HCT116 (cell line): Measurements from ENCODE around the gene CAMKK1. TPM values are rescaled to one million over a fixed set of nuclear protein-coding genes. Genes with fewer than 3 reads are reported as not detected.

Experiments
- ATAC-seq: fragments of 200-7000 bp; cut with Tn5 transposase; 2 replicates; pipeline ENCODE4 v1.9.1; 2020; ENCODE audit warnings: mild to moderate bottlenecking, moderate library complexity
- BruUV-seq: library from RNA; stranded (reverse); fragments of 400-500 nt; replicated peaks from 2 replicates; lab custom pipeline; 2021; lab: Mats Ljungman, UMichigan
- CTCF ChIA-PET: fragments of 300-600 bp; sonication (Branson Sonifier 250); formaldehyde crosslinking; loops from one replicate; lab custom pipeline; 2021; ENCODE audit warnings: antibody characterized with exemption; lab: Charles Lee
- POLR2A ChIA-PET: fragments of 300-600, 350-600 bp; sonication (Branson Sonifier 250); formaldehyde crosslinking; loops from one replicate; lab custom pipeline; 2021; ENCODE audit warnings: antibody characterized with exemption; lab: Charles Lee
- RAD21 ChIA-PET, 2 experiments: fragments of 300-600 bp; sonication (Branson Sonifier 250); formaldehyde crosslinking; loops; one replicate each; lab custom pipeline; 2023; ENCODE audit warnings: low total read pairs in 2 of 2; ENCODE audit not compliant: uncharacterized antibody in 2 of 2, unreplicated experiment in 2 of 2, low non-redundant PET in 1 of 2; lab: Charles Lee
- DNase-seq: peaks from one replicate; pipeline ENCODE4 v3.0.0-alpha.2; 2010; ENCODE audit warnings: low read depth, low spot score
- H2AFZ ChIP-seq: fragments of 200-600 bp; shearing (Covaris generic), sonication (generic); 2 replicates; pipeline ENCODE4 v1.6.1; 2017; ENCODE audit warnings: low read depth, mixed run types, mixed read lengths, antibody characterized with exemption, low read length; ENCODE audit not compliant: poor library complexity, severe bottlenecking
- H3K27ac ChIP-seq: 2 replicates; pipeline ENCODE4 v1.5.1; 2012; ENCODE audit warnings: low read depth, low read length
- H3K27me3 ChIP-seq: fragments of 200-600 bp; sonication (generic); 2 replicates; pipeline ENCODE4 v1.6.1; 2016; ENCODE audit warnings: mixed run types, low read length, mixed read lengths; ENCODE audit not compliant: insufficient read depth
- H3K36me3 ChIP-seq, 2 experiments: fragments of 200-500 bp in 1 of 2; fragments of 200-600 bp in 1 of 2; sonication (Bioruptor generic) in 1 of 2; sonication (generic) in 1 of 2; 2 replicates each; pipeline versions ENCODE4 v1.5.1 to v1.6.1; 2014 to 2016; ENCODE audit warnings: low read length in 2 of 2, inconsistent platforms in 1 of 2, mixed read lengths in 1 of 2, mixed run types in 1 of 2; ENCODE audit not compliant: insufficient read depth in 2 of 2, control insufficient read depth in 1 of 2
- H3K4me1 ChIP-seq, 2 experiments: fragments of 200-600 bp in 1 of 2; sonication (generic) in 1 of 2; 2 replicates each; pipeline versions ENCODE4 v1.5.1 to v1.6.1; 2012 to 2017; ENCODE audit warnings: low read length in 2 of 2, inconsistent platforms in 1 of 2, mild to moderate bottlenecking in 1 of 2, mixed read lengths in 1 of 2, mixed run types in 1 of 2, moderate library complexity in 1 of 2; ENCODE audit not compliant: insufficient read depth in 2 of 2, control insufficient read depth in 1 of 2
- H3K4me2 ChIP-seq: fragments of 200-600 bp; sonication (generic); 2 replicates; pipeline ENCODE4 v1.6.1; 2017; ENCODE audit warnings: mixed run types, low read length, mixed read lengths
- H3K4me3 ChIP-seq, 2 experiments: fragments of 200-600 bp in 1 of 2; sonication (generic) in 1 of 2; replicated peaks in 1 of 2; 2 replicates each; pipeline ENCODE4 v1.5.1; 2011 to 2016; ENCODE audit warnings: low read length in 2 of 2, control low read depth in 1 of 2, low read depth in 1 of 2, mild to moderate bottlenecking in 1 of 2, mixed read lengths in 1 of 2, mixed run types in 1 of 2
- H3K79me2 ChIP-seq: fragments of 200-600 bp; sonication (generic); 2 replicates; pipeline ENCODE4 v1.6.1; 2017; ENCODE audit warnings: mild to moderate bottlenecking, mixed run types, low read length, moderate library complexity, mixed read lengths; ENCODE audit not compliant: insufficient read depth
- H3K9ac ChIP-seq: fragments of 200-600 bp; sonication (generic); 2 replicates; pipeline ENCODE4 v1.6.1; 2016; ENCODE audit warnings: low read length, mixed read lengths
- H3K9me2 ChIP-seq: fragments of 200-600 bp; sonication (generic), shearing (Covaris generic); 2 replicates; pipeline ENCODE4 v1.6.1; 2017; ENCODE audit warnings: mixed run types, mild to moderate bottlenecking, moderate library complexity; ENCODE audit not compliant: insufficient read depth
- H3K9me3 ChIP-seq, 2 experiments: fragments of 200-500 bp in 1 of 2; fragments of 200-600 bp in 1 of 2; sonication (Bioruptor generic) in 1 of 2; sonication (generic) in 1 of 2; 2 replicates each; pipeline ENCODE4 v1.6.1; 2014 to 2017; ENCODE audit warnings: low read length in 2 of 2, mixed read lengths in 2 of 2, inconsistent platforms in 1 of 2, low read depth in 1 of 2, mild to moderate bottlenecking in 1 of 2, mixed run types in 1 of 2, moderate library complexity in 1 of 2; ENCODE audit not compliant: control insufficient read depth in 1 of 2, insufficient read depth in 1 of 2
- H4K20me1 ChIP-seq: fragments of 200-600 bp; sonication (generic), shearing (Covaris generic); 2 replicates; pipeline ENCODE4 v1.6.1; 2017; ENCODE audit warnings: mixed run types, mild to moderate bottlenecking, moderate library complexity; ENCODE audit not compliant: insufficient read depth
- CBX3 ChIP-seq: IDR thresholded peaks from 2 replicates; pipeline ENCODE4 v1.6.1; 2012; ENCODE audit warnings: low read depth
- EGR1 ChIP-seq: IDR thresholded peaks from 2 replicates; pipeline ENCODE4 v1.6.1; 2012; ENCODE audit warnings: low read depth
- ELF1 ChIP-seq: IDR thresholded peaks from 2 replicates; pipeline ENCODE4 v1.6.1; 2012; ENCODE audit warnings: low read depth, borderline replicate concordance
- EZH2 ChIP-seq: fragments of 200-600 bp; sonication (generic); IDR thresholded peaks from 2 replicates; pipeline ENCODE4 v1.6.1; 2017; ENCODE audit warnings: antibody characterized with exemption, mixed run types
- EZH2phosphoT487 ChIP-seq: fragments of 200-600 bp; IDR thresholded peaks from 2 replicates; pipeline ENCODE4 v1.6.1; 2018; ENCODE audit warnings: antibody characterized with exemption, borderline replicate concordance
- JUND ChIP-seq: IDR thresholded peaks from 2 replicates; pipeline ENCODE4 v1.6.1; 2012
- MAX ChIP-seq: IDR thresholded peaks from 2 replicates; pipeline ENCODE4 v1.6.1; 2012
- POLR2AphosphoS5 ChIP-seq: IDR thresholded peaks from 2 replicates; pipeline ENCODE4 v1.6.1; 2011; ENCODE audit warnings: mild to moderate bottlenecking, low read depth, low read length, moderate library complexity
- RAD21 ChIP-seq: IDR thresholded peaks from 2 replicates; pipeline ENCODE4 v1.6.1; 2012; ENCODE audit warnings: low read depth, mild to moderate bottlenecking
- REST ChIP-seq: IDR thresholded peaks from 2 replicates; pipeline ENCODE4 v1.6.1; 2012; ENCODE audit warnings: low read depth
- SIN3A ChIP-seq: IDR thresholded peaks from 2 replicates; pipeline ENCODE4 v1.6.1; 2012; ENCODE audit warnings: low read depth
- SP1 ChIP-seq: IDR thresholded peaks from 2 replicates; pipeline ENCODE4 v1.6.1; 2012; ENCODE audit warnings: low read depth
- SRF ChIP-seq: IDR thresholded peaks from 2 replicates; pipeline ENCODE4 v1.6.1; 2012; ENCODE audit warnings: low read depth
- YY1 ChIP-seq: IDR thresholded peaks from 2 replicates; pipeline ENCODE4 v1.6.1; 2011; ENCODE audit warnings: low read length, low read depth, moderate library complexity, mild to moderate bottlenecking; ENCODE audit not compliant: insufficient replicate concordance; ENCODE audit errors: extremely low read depth
- ZNF274 ChIP-seq: fragments of 200-500 bp; sonication (Bioruptor generic); IDR thresholded peaks from 2 replicates; pipeline ENCODE4 v1.6.1; 2014; ENCODE audit warnings: mild to moderate bottlenecking, low read depth, low read length, inconsistent platforms
- intact Hi-C: fragments of 100-400 bp; cut with micrococcal nuclease; formaldehyde crosslinking; loops from 2 replicates; pipeline ENCODE4 v1.10.0; 2022
- total RNA-seq: library from RNA; stranded (reverse); gene quantifications from one replicate; pipeline ENCODE4 v1.2.1, GENCODE V29; 2021; ENCODE audit not compliant: unreplicated experiment
- TF ChIP-seq, protein P1 (sequence below), 3 experiments: fragments of 200-600 bp in 1 of 3; sonication (generic) in 1 of 3; IDR thresholded peaks in 2 of 3; conservative IDR thresholded peaks in 1 of 3; 2 replicates each; pipeline ENCODE4 v1.5.1; 2012 to 2017; ENCODE audit warnings: low read depth in 2 of 3, low read length in 2 of 3, antibody characterized with exemption in 1 of 3, borderline replicate concordance in 1 of 3, control low read depth in 1 of 3, mild to moderate bottlenecking in 1 of 3, mixed read lengths in 1 of 3, mixed run types in 1 of 3, moderate library complexity in 1 of 3; ENCODE audit not compliant: insufficient read depth in 1 of 3

Gene CAMKK1
- total RNA-seq, 1 experiment from 2014 or later: 10.6 TPM

- Histone ChIP-seq H3K27ac (no peak overlapping the region), H3K27me3 (no peaks in the 10 kb centered on the region), H3K36me3 (peaks cover 10 to 11% of the 10 kb centered on the region in 2 experiments; a peak in 3 of 4 replicates), H3K9ac (no peak overlapping the region), H3K9me2 (no peaks in the 10 kb centered on the region), H3K4me3 (no peak overlapping the region)
- RAD21 ChIA-PET: no interaction called here
- no peak for DNase-seq
- TF ChIP-seq ELF1 (no peak), CBX3 (no peak), RAD21 (no peak), ZNF274 (no peak), EGR1 (no peak), JUND (no peak), MAX (no peak), SP1 (no peak), EZH2phosphoT487 (no peak), SIN3A (no peak), REST (no peak), SRF (no peak), EZH2 (no peak), POLR2AphosphoS5 (no peak), YY1 (no peak)
- TF ChIP-seq, protein P1, sequence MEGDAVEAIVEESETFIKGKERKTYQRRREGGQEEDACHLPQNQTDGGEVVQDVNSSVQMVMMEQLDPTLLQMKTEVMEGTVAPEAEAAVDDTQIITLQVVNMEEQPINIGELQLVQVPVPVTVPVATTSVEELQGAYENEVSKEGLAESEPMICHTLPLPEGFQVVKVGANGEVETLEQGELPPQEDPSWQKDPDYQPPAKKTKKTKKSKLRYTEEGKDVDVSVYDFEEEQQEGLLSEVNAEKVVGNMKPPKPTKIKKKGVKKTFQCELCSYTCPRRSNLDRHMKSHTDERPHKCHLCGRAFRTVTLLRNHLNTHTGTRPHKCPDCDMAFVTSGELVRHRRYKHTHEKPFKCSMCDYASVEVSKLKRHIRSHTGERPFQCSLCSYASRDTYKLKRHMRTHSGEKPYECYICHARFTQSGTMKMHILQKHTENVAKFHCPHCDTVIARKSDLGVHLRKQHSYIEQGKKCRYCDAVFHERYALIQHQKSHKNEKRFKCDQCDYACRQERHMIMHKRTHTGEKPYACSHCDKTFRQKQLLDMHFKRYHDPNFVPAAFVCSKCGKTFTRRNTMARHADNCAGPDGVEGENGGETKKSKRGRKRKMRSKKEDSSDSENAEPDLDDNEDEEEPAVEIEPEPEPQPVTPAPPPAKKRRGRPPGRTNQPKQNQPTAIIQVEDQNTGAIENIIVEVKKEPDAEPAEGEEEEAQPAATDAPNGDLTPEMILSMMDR (IDR thresholded peaks at IDR 0.05 in 2 of 3, conservative IDR thresholded peaks at IDR 0.05 in 1 of 3; ENCODE audit: borderline replicate concordance in 1 of 3, insufficient read depth in 1 of 3, low read depth in 2 of 3, low read length in 2 of 3): no peak
- TF ChIP-seq, all 23 proteins: peak for 0
- CTCF ChIA-PET: interaction anchor here (1.1 kb wide), 1 partner anchor 9 kb away, joined by 6 read pairs; no protein-coding TSS in a partner anchor
- Histone ChIP-seq H3K9me3 (no peaks in the 10 kb centered on the region), H3K4me2 (no peak overlapping the region), H3K79me2 (peaks cover 60% of the 10 kb centered on the region), H2AFZ (no peak overlapping the region), H4K20me1 (peaks cover 9% of the 10 kb centered on the region; the same call in 1 of the 2 replicates), H3K4me1 (peaks cover 14 to 23% of the 10 kb centered on the region in 2 experiments)
- no peak for ATAC-seq
- BruUV-seq: no TSS peak
- intact Hi-C loops: no loop called here
- POLR2A ChIA-PET: no interaction called here
Observed at GRCh38 chr17:3834811-3835210, 58.0 kb downstream of the CAMKK1 start.
